ENCODE data around the gene GYPC.

GYPC gene

GRCh38 chr2:126653761-126654160 lies 2.2 kb upstream of the GYPC start:
- H3K4me3 ChIP-seq (ENCODE audit: low read length), result no peak overlapping the region
- no peaks in the 10 kb centered on the region for H3K27me3 ChIP-seq (ENCODE audit: control insufficient read depth, insufficient read depth, low read length)
- H3K36me3 ChIP-seq (ENCODE audit: control insufficient read depth, insufficient read depth, low read length), result no peaks in the 10 kb centered on the region
- peaks cover 15% of the 10 kb centered on the region for H3K4me1 ChIP-seq (ENCODE audit: control insufficient read depth, insufficient read depth, low read length)
- H3K27ac ChIP-seq (ENCODE audit: low read depth, low read length), result no peak overlapping the region
- no peak overlapping the region for H3K9ac ChIP-seq (ENCODE audit: low read length)

DNA sequence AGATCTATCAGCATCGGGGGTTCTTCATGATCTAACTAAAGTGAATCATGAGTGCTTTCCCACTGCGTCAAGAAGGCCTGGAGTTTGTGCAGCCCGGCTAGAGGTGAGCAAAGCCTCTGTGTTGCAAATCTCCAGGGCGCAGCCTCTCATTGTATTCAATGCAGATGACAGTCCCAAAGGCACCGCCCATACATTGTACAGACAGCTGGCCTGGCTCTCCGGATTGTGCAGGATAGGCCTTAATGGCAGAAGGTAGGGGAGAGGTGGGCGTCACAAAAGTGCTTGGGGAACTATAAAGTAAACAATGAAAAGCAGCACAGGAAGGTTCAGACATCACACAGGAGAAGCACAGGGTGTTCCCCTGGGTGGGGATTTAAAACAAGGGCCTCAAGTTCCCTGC lies 907 bp upstream of the GYPC start:
- H3K4me3 ChIP-seq (ENCODE audit: low read length), result no peak overlapping the region
- peak overlapping the region; percentile 89 for H3K27ac ChIP-seq (ENCODE audit: low read depth, low read length)
- no peaks in the 10 kb centered on the region for H3K27me3 ChIP-seq (ENCODE audit: control insufficient read depth, insufficient read depth, low read length)
- peaks cover 23% of the 10 kb centered on the region for H3K4me1 ChIP-seq (ENCODE audit: control insufficient read depth, insufficient read depth, low read length)
- H3K9ac ChIP-seq (ENCODE audit: low read length), result peak overlapping the region; percentile 19
- no peaks in the 10 kb centered on the region for H3K36me3 ChIP-seq (ENCODE audit: control insufficient read depth, insufficient read depth, low read length)

GRCh38 chr2:126656431-126657147 lies 631 bp downstream of the GYPC start:
- no peaks in the 10 kb centered on the region for H3K27me3 ChIP-seq (ENCODE audit: control insufficient read depth, insufficient read depth, low read length)
- no peaks in the 10 kb centered on the region for H3K36me3 ChIP-seq (ENCODE audit: control insufficient read depth, insufficient read depth, low read length)
- H3K4me1 ChIP-seq (ENCODE audit: control insufficient read depth, insufficient read depth, low read length), result peaks cover 27% of the 10 kb centered on the region

DNA sequence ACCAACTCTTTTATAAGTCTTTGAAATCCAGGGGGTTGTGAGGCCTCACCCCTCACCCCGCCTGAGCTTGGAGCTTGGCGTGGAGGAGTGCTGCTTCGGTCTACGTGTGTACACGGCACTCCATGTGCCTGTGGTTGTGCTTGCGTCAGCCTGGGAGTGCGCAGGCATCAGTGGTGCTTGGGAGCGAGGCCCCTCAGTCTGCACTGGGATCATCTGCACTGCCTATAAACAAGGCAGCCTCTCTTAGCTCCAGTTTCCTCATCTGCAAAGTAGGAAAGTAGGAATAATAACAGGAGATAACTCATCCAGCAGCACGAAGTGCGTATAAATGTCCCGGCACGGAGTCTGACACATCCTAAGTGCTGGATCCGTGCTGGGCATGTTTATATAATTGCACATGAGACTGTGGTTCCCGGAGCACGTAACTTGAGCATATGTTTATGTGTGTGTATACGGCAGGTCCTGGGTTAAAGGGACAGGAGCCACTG lies 1.2 kb downstream of the GYPC start:
- peak overlapping the region; percentile 49 for H3K9ac ChIP-seq (ENCODE audit: low read length)
- peak overlapping the region; percentile 89 for H3K27ac ChIP-seq (ENCODE audit: low read depth, low read length)
- no peaks in the 10 kb centered on the region for H3K27me3 ChIP-seq (ENCODE audit: control insufficient read depth, insufficient read depth, low read length)
- H3K4me1 ChIP-seq (ENCODE audit: control insufficient read depth, insufficient read depth, low read length), result peaks cover 27% of the 10 kb centered on the region
- no peaks in the 10 kb centered on the region for H3K36me3 ChIP-seq (ENCODE audit: control insufficient read depth, insufficient read depth, low read length)
- H3K4me3 ChIP-seq (ENCODE audit: low read length), result peak overlapping the region; percentile 80

More at GRCh38 chr2:126656431-126657147, 631 bp downstream of the GYPC start:
- peak overlapping the region; percentile 89 for H3K27ac ChIP-seq (ENCODE audit: low read depth, low read length)
- H3K4me3 ChIP-seq (ENCODE audit: low read length), result peak overlapping the region; percentile 80
- H3K9ac ChIP-seq (ENCODE audit: low read length), result peak overlapping the region; percentile 49

DNA sequence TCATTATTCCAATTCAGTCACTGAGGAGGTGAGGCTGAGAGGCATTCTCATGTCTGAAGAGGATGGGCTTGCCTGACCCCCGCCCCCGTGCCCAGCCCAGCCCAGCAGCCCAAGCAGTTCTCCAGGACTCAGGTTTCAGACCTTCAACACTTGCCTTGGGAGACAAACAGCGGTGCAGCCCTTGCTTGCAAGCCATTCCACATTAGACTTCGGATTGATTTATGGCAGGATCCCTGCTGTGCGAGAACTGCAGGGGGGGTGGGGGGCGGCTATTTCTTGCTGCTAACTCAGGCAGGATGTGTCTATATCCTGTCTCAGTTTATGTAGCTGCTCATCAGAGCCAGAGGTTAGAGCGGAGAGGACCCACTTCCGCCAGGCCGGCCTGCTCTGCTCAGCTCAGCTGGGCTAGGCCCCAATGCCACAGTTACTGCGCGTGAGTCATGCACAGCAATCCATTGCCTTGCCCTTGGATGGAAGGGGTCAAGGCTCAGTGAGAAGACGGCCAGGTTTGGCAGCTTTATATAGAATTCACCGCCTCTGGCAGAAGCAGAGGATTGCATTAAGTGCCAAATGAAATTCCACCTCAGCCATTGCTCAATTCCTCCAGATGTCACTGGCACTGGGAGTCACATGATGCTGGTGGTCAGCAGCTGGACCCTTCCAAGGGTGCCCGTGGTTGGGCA lies 1.8 kb downstream of the GYPC start:
- Histone ChIP-seq H3K4me3 (ENCODE audit: low read length) (peak overlapping the region; percentile 80), H3K36me3 (ENCODE audit: control insufficient read depth, insufficient read depth, low read length) (no peaks in the 10 kb centered on the region), H3K4me1 (ENCODE audit: control insufficient read depth, insufficient read depth, low read length) (peaks cover 27% of the 10 kb centered on the region), H3K27ac (ENCODE audit: low read depth, low read length) (peak overlapping the region; percentile 89), H3K9ac (ENCODE audit: low read length) (no peak overlapping the region), H3K27me3 (ENCODE audit: control insufficient read depth, insufficient read depth, low read length) (no peaks in the 10 kb centered on the region)

GRCh38 chr2:126658319-126658904 lies 2.5 kb downstream of the GYPC start:
- peak overlapping the region; percentile 3 for H3K4me3 ChIP-seq (ENCODE audit: low read length)
- no peak overlapping the region for H3K9ac ChIP-seq (ENCODE audit: low read length)
- H3K4me1 ChIP-seq (ENCODE audit: control insufficient read depth, insufficient read depth, low read length), result peaks cover 29% of the 10 kb centered on the region

DNA sequence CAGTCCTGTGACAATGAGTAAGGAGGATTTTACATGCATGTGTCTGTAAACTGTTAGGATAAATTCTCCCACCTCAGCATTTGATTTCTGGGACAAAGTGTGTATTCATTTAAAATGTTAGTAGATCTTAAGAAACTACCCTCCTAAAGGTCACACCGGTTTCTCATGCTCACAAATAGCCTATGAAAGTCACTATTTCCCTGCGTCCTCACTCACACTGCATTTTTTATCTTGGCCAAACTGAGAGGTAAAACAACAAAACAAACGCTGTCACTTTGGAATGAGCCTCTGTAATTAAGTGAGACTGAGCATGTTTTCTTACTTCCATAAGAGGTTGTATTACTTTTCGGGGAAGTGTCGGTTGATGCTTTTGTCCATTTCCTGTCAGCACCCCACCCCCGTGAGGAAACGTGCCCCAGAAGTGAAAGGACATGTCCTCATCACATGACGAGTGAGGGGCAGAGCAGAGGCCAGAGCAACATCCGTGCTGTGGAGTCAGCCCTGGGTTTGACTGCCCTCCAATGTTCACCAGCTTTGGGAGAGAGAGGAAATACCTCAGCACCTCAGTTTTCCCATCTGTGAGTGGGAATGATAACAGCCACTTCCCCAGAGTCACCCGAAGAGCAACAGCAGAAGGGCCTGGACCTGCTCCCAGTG lies 3.1 kb downstream of the GYPC start:
- peaks cover 31% of the 10 kb centered on the region for H3K4me1 ChIP-seq (ENCODE audit: control insufficient read depth, insufficient read depth, low read length)
- H3K27ac ChIP-seq (ENCODE audit: low read depth, low read length), result peak overlapping the region; percentile 58
- no peak overlapping the region for H3K9ac ChIP-seq (ENCODE audit: low read length)
- H3K4me3 ChIP-seq (ENCODE audit: low read length), result peak overlapping the region; percentile 38
- H3K27me3 ChIP-seq (ENCODE audit: control insufficient read depth, insufficient read depth, low read length), result no peaks in the 10 kb centered on the region
- H3K36me3 ChIP-seq (ENCODE audit: control insufficient read depth, insufficient read depth, low read length), result no peaks in the 10 kb centered on the region

More at GRCh38 chr2:126658319-126658904, 2.5 kb downstream of the GYPC start:
- Histone ChIP-seq H3K27me3 (ENCODE audit: control insufficient read depth, insufficient read depth, low read length) (no peaks in the 10 kb centered on the region), H3K36me3 (ENCODE audit: control insufficient read depth, insufficient read depth, low read length) (no peaks in the 10 kb centered on the region), H3K27ac (ENCODE audit: low read depth, low read length) (peak overlapping the region; percentile 89)

GRCh38 chr2:126659562-126660467 lies 3.9 kb downstream of the GYPC start:
- Histone ChIP-seq H3K4me1 (ENCODE audit: control insufficient read depth, insufficient read depth, low read length) (peaks cover 30% of the 10 kb centered on the region), H3K4me3 (ENCODE audit: low read length) (peak overlapping the region; percentile 38), H3K27ac (ENCODE audit: low read depth, low read length) (peak overlapping the region; percentile 58)

DNA sequence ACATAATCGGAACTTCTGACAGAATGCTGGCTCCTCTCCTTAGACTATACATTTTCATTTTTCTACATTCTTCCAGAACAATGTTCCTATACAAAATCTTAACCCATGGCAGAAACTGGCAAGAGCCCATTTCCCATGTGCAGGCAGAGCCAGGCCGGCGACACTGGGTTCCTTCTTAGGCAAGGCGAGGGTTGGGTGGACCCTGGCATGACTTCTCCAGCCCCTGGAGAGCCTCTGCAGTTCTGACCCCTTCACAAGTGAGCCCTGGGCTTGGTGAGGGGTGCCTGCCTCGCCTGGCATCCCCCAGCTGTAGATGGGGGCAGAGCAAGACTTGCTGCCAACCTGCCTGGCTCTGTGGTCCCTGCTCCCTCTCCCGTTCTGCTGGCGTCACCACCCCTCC lies 5.0 kb downstream of the GYPC start:
- no peak overlapping the region for H3K27ac ChIP-seq (ENCODE audit: low read depth, low read length)
- no peak overlapping the region for H3K9ac ChIP-seq (ENCODE audit: low read length)
- peaks cover 23% of the 10 kb centered on the region for H3K4me1 ChIP-seq (ENCODE audit: control insufficient read depth, insufficient read depth, low read length)
- H3K27me3 ChIP-seq (ENCODE audit: control insufficient read depth, insufficient read depth, low read length), result no peaks in the 10 kb centered on the region
- no peaks in the 10 kb centered on the region for H3K36me3 ChIP-seq (ENCODE audit: control insufficient read depth, insufficient read depth, low read length)
- no peak overlapping the region for H3K4me3 ChIP-seq (ENCODE audit: low read length)

More at GRCh38 chr2:126659562-126660467, 3.9 kb downstream of the GYPC start:
- no peak overlapping the region for H3K9ac ChIP-seq (ENCODE audit: low read length)
- no peaks in the 10 kb centered on the region for H3K36me3 ChIP-seq (ENCODE audit: control insufficient read depth, insufficient read depth, low read length)
- H3K27me3 ChIP-seq (ENCODE audit: control insufficient read depth, insufficient read depth, low read length), result no peaks in the 10 kb centered on the region

GRCh38 chr2:126661702-126662500 lies 5.9 kb downstream of the GYPC start:
- H3K9ac ChIP-seq (ENCODE audit: low read length), result no peak overlapping the region
- H3K4me1 ChIP-seq (ENCODE audit: control insufficient read depth, insufficient read depth, low read length), result peaks cover 26% of the 10 kb centered on the region
- no peaks in the 10 kb centered on the region for H3K36me3 ChIP-seq (ENCODE audit: control insufficient read depth, insufficient read depth, low read length)
- no peak overlapping the region for H3K4me3 ChIP-seq (ENCODE audit: low read length)
- H3K27me3 ChIP-seq (ENCODE audit: control insufficient read depth, insufficient read depth, low read length), result no peaks in the 10 kb centered on the region
- H3K27ac ChIP-seq (ENCODE audit: low read depth, low read length), result no peak overlapping the region

DNA sequence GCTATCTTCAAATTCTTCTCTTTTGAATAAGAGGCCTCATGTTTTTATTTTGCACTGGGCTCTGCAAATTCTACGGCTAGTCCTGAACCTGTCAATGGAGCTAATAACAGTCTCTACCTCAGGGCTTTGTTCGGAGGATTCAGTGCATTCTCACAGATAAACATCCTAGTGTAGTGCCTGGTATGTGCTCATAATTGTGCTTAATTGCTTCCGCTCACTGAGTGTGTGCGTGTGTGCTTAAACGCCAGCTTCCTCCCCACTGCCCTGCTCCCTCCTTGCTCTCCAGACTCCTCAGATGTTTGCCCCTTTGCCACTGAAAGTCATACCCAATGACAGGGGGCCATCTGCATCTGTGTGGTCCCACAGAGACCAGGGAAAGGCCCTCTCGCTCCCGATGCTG lies 6.7 kb downstream of the GYPC start:
- Histone ChIP-seq H3K4me3 (ENCODE audit: low read length) (no peak overlapping the region), H3K27ac (ENCODE audit: low read depth, low read length) (no peak overlapping the region), H3K27me3 (ENCODE audit: control insufficient read depth, insufficient read depth, low read length) (no peaks in the 10 kb centered on the region), H3K9ac (ENCODE audit: low read length) (no peak overlapping the region), H3K4me1 (ENCODE audit: control insufficient read depth, insufficient read depth, low read length) (peaks cover 26% of the 10 kb centered on the region), H3K36me3 (ENCODE audit: control insufficient read depth, insufficient read depth, low read length) (no peaks in the 10 kb centered on the region)

All from rectal smooth muscle tissue (tissue), 1 donor.